ENCODE results near the gene SDK1. TPM values are rescaled to one million over a fixed set of nuclear protein-coding genes. Genes with fewer than 3 reads are reported as not detected.

SDK1 gene
- total RNA-seq, 1 donor from 2014 or later, result 5.4 TPM

DNA sequence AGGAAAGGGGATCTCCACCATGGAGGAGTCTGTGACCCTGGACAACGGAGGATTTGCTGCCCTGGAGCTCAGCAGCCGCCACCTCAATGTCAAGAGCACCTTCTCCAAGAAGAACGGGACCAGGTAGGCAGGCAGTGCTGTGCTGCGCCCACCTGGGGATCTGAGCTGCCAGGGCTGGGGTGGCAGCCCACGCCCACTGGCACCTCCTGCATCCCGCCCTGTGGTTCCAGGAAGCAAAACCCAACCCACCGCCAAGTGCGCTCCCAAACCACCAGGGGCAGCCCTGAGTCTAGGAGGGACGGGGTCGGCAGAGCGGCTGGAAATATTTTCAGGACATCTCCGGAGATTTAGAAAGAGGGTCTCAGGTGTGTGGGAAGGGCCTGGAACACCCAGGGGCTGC lies 940.7 kb downstream of the SDK1 start:
- Mint-ChIP-seq H3K27me3 (ENCODE audit: unreplicated experiment) (no peaks in the 10 kb centered on the region), H3K9me3 (ENCODE audit: unreplicated experiment) (no peaks in the 10 kb centered on the region), H3K4me1 (ENCODE audit: unreplicated experiment) (no peaks in the 10 kb centered on the region), H3K36me3 (ENCODE audit: unreplicated experiment) (peaks cover 3% of the 10 kb centered on the region), H3K4me3 (ENCODE audit: unreplicated experiment) (no peak overlapping the region), H3K27ac (ENCODE audit: unreplicated experiment) (no peak overlapping the region)
- no peak for TF ChIP-seq CTCF (IDR thresholded peaks at IDR 0.05)
- DNase-seq (ENCODE audit: extremely low spot score, unreplicated experiment), result no peak

- DNase-seq (ENCODE audit: extremely low spot score, unreplicated experiment), result no peak
These were observed 941.7 kb downstream of the SDK1 start for GRCh38 chr7:4242706-4243105.

DNA sequence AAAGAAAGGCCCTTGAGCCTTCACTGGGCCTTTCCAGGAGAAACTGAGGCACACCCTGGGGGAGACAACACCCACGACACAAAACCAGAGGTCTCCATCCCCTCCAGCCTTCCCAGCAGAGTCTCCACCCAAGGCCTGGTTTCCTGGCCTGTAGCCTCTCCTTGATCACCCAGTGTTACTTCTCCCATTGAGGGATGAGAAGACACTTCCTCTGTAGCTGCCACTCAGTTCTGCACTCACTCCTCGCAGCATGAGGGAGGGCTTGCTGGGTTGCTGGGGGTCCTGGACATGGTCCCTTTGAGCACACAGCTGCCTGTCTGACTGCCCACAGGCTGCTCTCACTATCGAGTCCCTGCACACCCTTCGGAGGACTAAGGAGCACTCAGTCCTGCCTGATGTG lies 943.0 kb downstream of the SDK1 start:
- H3K27me3 Mint-ChIP-seq (ENCODE audit: unreplicated experiment), result no peaks in the 10 kb centered on the region
- H3K27ac Mint-ChIP-seq (ENCODE audit: unreplicated experiment), result no peak overlapping the region
- no peaks in the 10 kb centered on the region for H3K4me1 Mint-ChIP-seq (ENCODE audit: unreplicated experiment)
- TF ChIP-seq CTCF (IDR thresholded peaks at IDR 0.05), result no peak
- H3K9me3 Mint-ChIP-seq (ENCODE audit: unreplicated experiment), result no peaks in the 10 kb centered on the region
- DNase-seq (ENCODE audit: extremely low spot score, unreplicated experiment), result no peak
- no peak overlapping the region for H3K4me3 Mint-ChIP-seq (ENCODE audit: unreplicated experiment)
- H3K36me3 Mint-ChIP-seq (ENCODE audit: unreplicated experiment), result peaks cover 3% of the 10 kb centered on the region

More at GRCh38 chr7:4242706-4243105, 941.7 kb downstream of the SDK1 start:
- no peak for TF ChIP-seq CTCF (IDR thresholded peaks at IDR 0.05)
- H3K27ac Mint-ChIP-seq (ENCODE audit: unreplicated experiment), result no peak overlapping the region
- H3K36me3 Mint-ChIP-seq (ENCODE audit: unreplicated experiment), result peaks cover 3% of the 10 kb centered on the region
- H3K4me1 Mint-ChIP-seq (ENCODE audit: unreplicated experiment), result no peaks in the 10 kb centered on the region
- H3K27me3 Mint-ChIP-seq (ENCODE audit: unreplicated experiment), result no peaks in the 10 kb centered on the region
- H3K4me3 Mint-ChIP-seq (ENCODE audit: unreplicated experiment), result no peak overlapping the region
- no peaks in the 10 kb centered on the region for H3K9me3 Mint-ChIP-seq (ENCODE audit: unreplicated experiment)

DNA sequence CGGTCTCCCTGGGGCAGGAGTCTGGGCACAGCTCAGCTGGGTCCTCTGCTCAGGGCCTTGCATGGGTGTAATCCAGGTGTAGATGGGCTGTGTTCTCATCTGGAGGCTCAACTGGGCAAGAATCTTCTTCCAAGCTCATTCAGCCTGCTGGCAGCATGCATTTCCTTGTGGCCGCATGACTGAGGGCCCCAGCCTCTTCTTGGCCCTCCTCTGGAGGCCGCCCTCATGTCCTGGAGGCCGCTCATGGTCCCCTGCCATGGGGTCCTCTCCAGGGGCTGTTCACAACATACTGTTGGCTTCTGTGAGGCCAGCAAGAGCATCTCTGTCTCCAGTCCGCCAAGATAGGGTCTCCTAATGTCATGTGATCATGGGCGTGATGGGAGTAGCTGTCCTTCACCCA lies 943.6 kb downstream of the SDK1 start:
- no peaks in the 10 kb centered on the region for H3K9me3 Mint-ChIP-seq (ENCODE audit: unreplicated experiment)
- H3K4me3 Mint-ChIP-seq (ENCODE audit: unreplicated experiment), result no peak overlapping the region
- no peak for DNase-seq (ENCODE audit: extremely low spot score, unreplicated experiment)

More for the DNA sequence above, 943.6 kb downstream of the SDK1 start:
- TF ChIP-seq CTCF (IDR thresholded peaks at IDR 0.05), result no peak
- Mint-ChIP-seq H3K36me3 (ENCODE audit: unreplicated experiment) (peaks cover 3% of the 10 kb centered on the region), H3K4me1 (ENCODE audit: unreplicated experiment) (no peaks in the 10 kb centered on the region), H3K27ac (ENCODE audit: unreplicated experiment) (no peak overlapping the region), H3K27me3 (ENCODE audit: unreplicated experiment) (no peaks in the 10 kb centered on the region)

Measured in osteocyte (in vitro differentiated cells).